Activated naive CD8-positive, alpha-beta T cell treated with anti-CD3 and anti-CD28 coated beads, Interleukin-2, amount 50 U/mL, for 24 hours (primary cell): ENCODE measurements around the gene KEAP1.
A peak's percentile ranks its signal among the peaks of the same experiment; 100 is the strongest.
"Not testable (repeated sequence)": the region's sequence is repeated elsewhere in the genome, so short reads cannot be mapped to it uniquely, and the experiment has no call there.

ENCODE experiments used
- ATAC-seq: fragments of 150-1000 bp; cut with Tn5 transposase; one replicate; pipeline ENCODE4 v1.10.0; 2021
- DNase-seq: peaks from one replicate; pipeline ENCODE4 v3.0.0; 2021
- H3K27ac Mint-ChIP-seq: one replicate; pipeline ENCODE4 v1.8.0; 2021; ENCODE audit warnings: mild to moderate bottlenecking, mixed read lengths
- H3K27me3 Mint-ChIP-seq: one replicate; pipeline ENCODE4 v1.8.0; 2021; ENCODE audit warnings: mixed read lengths
- H3K36me3 Mint-ChIP-seq: one replicate; pipeline ENCODE4 v1.8.0; 2021; ENCODE audit warnings: low read depth, mixed read lengths
- H3K4me1 Mint-ChIP-seq: one replicate; pipeline ENCODE4 v1.8.0; 2021; ENCODE audit warnings: mixed read lengths
- H3K4me3 Mint-ChIP-seq: one replicate; pipeline ENCODE4 v1.8.0; 2021; ENCODE audit warnings: mild to moderate bottlenecking, moderate library complexity, mixed read lengths
- H3K9me3 Mint-ChIP-seq: one replicate; pipeline ENCODE4 v1.8.0; 2021; ENCODE audit warnings: mixed read lengths

KEAP1 gene

DNA sequence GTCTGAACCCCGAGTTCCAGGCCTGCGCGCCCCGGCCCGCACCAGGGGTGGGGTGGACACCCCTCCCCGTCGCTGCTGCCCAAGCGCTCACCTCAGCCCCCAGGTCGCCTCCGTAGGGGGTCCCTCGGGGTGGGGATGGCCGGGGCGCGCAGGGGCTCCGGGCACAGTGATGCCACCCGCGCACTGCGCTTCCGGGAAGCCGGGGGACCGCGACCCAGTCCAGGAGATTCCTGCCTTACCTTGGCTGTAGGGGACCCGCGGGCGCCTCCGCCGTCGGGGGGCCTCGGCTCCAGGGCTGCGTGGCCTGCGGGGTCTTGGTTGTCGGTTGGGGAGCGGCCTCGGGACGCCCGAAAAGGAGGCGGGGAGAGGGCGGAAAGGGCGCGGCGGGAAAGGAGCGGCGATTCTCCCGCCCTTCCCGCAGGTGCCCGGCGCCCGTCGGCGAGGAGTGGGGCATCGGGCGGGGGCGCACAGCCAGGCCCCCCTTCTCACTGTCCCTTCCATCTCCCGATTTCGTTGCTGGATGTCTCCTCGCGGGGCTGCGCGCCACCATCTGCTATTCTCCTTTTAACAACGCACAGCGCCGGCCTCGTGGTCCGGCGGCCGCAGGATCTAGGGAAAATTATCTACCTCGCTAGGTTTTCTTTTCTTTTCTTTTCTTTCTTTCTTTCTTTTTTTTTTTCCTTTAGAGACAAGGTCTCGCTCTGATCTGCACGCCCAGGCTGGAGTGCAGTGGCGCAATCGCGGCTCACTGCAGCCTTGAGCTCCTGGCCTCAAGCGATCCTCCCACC is at the start of gene KEAP1:
Gene KEAP1 (minus strand): TSS at position 355 of the 788 bp plus-strand sequence. CDS start 3,323 bp downstream, outside the sequence.
- Mint-ChIP-seq H3K36me3 (peaks cover 21% of the 10 kb centered on the region), H3K4me3 (peak within 1 kb of the TSS; percentile 95), H3K4me1 (peaks cover 31% of the 10 kb centered on the region), H3K27me3 (no peaks in the 10 kb centered on the region), H3K27ac (peak within 1 kb of the TSS; percentile 92), H3K9me3 (no peaks in the 10 kb centered on the region)
- ATAC-seq (peak; percentile 16), DNase-seq (peak; percentile 54)

GRCh38 chr19:10552510-10553053 is 49.4 kb upstream of the KEAP1 start:
- peaks cover 54% of the 10 kb centered on the region for H3K4me1 Mint-ChIP-seq
- peaks cover 49% of the 10 kb centered on the region for H3K36me3 Mint-ChIP-seq
- no peaks in the 10 kb centered on the region for H3K27me3 Mint-ChIP-seq
- ATAC-seq: peak; percentile 57
- H3K27ac Mint-ChIP-seq: peak overlapping the region; percentile 88
- H3K9me3 Mint-ChIP-seq: no peaks in the 10 kb centered on the region
- peak; percentile 52 for DNase-seq
- H3K4me3 Mint-ChIP-seq: no peak overlapping the region

GRCh38 chr19:10551698-10552301 is 48.6 kb upstream of the KEAP1 start:
- peak overlapping the region; percentile 35 for H3K27ac Mint-ChIP-seq
- H3K4me3 Mint-ChIP-seq: no peak overlapping the region
- H3K36me3 Mint-ChIP-seq: peaks cover 51% of the 10 kb centered on the region
- H3K9me3 Mint-ChIP-seq: no peaks in the 10 kb centered on the region
- DNase-seq (peak; percentile 52), ATAC-seq (no peak)
- peaks cover 52% of the 10 kb centered on the region for H3K4me1 Mint-ChIP-seq
- H3K27me3 Mint-ChIP-seq: no peaks in the 10 kb centered on the region

DNA sequence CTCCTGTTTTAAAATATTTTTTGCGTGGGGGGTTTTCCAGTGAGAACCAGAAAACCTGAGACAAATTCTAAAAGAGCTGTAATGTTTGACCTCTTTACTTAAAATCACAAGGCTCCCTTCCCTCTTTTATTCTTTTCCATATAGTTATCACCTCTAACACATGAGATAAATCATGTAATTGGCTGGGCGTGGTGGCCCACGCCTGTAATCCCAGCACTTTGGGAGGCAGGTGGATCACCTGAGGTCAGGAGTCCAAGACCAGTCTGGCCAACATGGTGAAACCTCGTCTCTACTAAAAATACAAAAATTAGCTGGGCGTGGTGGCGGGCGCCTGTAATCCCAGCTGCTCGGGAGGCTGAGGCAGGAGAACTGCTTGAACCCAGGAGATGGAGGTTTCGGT is 47.9 kb upstream of the KEAP1 start:
- Mint-ChIP-seq H3K4me1 (peaks cover 51% of the 10 kb centered on the region), H3K36me3 (peaks cover 47% of the 10 kb centered on the region)
- not testable (repeated sequence) for H3K4me3 Mint-ChIP-seq, DNase-seq, H3K27me3 Mint-ChIP-seq, ATAC-seq, H3K27ac Mint-ChIP-seq, H3K9me3 Mint-ChIP-seq

DNA sequence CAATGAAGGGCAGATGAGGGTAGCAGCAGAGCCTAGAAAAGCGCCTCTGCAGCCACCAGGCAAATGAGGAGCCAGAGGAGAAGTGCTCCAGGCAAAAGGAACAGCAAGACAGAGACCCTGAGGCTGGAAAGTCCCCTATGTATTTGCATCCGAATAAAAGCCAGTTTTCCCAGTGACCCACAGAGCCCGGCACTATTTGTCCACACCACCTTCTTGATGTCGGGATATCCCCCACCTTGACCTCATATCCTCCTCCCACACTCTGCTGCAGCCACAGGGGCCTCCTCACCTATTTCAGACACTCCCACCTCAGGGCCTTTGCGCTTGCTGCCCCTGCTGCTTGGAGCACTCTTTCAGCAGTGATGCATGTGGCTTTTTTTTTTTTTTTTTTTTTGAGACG is 47.2 kb upstream of the KEAP1 start:
- ATAC-seq (no peak), DNase-seq (no peak)
- Mint-ChIP-seq H3K36me3 (peaks cover 44% of the 10 kb centered on the region), H3K9me3 (no peaks in the 10 kb centered on the region), H3K27ac (no peak overlapping the region), H3K27me3 (no peaks in the 10 kb centered on the region), H3K4me3 (no peak overlapping the region), H3K4me1 (peaks cover 45% of the 10 kb centered on the region)

DNA sequence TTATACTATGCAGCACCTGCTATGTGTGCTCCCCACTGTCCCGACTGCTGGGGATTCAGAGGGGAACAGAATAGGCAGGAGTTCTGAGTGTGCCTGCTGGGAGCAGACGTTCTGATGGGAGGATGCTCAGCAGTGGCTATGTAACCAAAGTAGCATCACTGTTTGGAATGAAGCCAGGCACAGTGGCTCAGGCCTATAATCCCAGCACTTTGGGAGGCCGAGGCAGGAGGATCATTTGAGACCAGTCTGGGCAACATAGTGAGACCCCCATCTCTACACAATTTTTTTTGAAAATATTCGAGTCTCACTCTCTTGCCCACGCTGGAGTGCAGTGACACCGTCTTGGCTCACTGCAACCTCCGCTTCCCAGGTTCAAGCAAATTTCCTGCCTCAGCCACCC is 46.6 kb upstream of the KEAP1 start:
- Mint-ChIP-seq H3K27me3 (no peaks in the 10 kb centered on the region), H3K36me3 (peaks cover 41% of the 10 kb centered on the region), H3K27ac (no peak overlapping the region), H3K4me3 (no peak overlapping the region), H3K4me1 (peaks cover 45% of the 10 kb centered on the region), H3K9me3 (no peaks in the 10 kb centered on the region)
- ATAC-seq (no peak), DNase-seq (no peak)

- DNase-seq (no peak), ATAC-seq (no peak)
- H3K27ac Mint-ChIP-seq: no peak overlapping the region
- H3K27me3 Mint-ChIP-seq: no peaks in the 10 kb centered on the region
- peaks cover 36% of the 10 kb centered on the region for H3K36me3 Mint-ChIP-seq
- no peaks in the 10 kb centered on the region for H3K9me3 Mint-ChIP-seq
- H3K4me1 Mint-ChIP-seq: peaks cover 38% of the 10 kb centered on the region
- H3K4me3 Mint-ChIP-seq: no peak overlapping the region
Observed at GRCh38 chr19:10548746-10549276, 45.7 kb upstream of the KEAP1 start.

DNA sequence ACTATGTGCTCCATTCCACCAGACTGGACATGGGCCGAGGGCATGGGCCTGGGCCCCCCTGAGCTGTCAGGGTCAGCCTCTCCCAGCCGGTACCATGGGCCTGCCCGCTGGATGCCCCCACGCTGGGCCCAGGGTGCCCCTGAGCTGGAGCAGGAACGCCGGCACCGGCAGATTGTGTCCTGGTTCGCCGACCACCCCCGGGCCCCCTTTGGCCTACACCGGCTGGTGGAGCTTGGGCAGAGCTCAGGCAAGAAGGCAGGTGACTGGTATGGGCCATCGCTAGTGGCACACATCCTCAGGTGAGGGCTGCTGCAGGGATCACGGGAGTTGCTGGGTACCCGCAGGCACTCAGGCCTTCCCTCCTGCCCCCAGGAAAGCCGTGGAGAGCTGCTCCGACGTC is 43.7 kb upstream of the KEAP1 start:
- no peak overlapping the region for H3K4me3 Mint-ChIP-seq
- ATAC-seq (no peak), DNase-seq (no peak)
- H3K27me3 Mint-ChIP-seq: no peaks in the 10 kb centered on the region
- H3K9me3 Mint-ChIP-seq: no peaks in the 10 kb centered on the region
- H3K4me1 Mint-ChIP-seq: peaks cover 25% of the 10 kb centered on the region
- no peak overlapping the region for H3K27ac Mint-ChIP-seq
- peaks cover 20% of the 10 kb centered on the region for H3K36me3 Mint-ChIP-seq

DNA sequence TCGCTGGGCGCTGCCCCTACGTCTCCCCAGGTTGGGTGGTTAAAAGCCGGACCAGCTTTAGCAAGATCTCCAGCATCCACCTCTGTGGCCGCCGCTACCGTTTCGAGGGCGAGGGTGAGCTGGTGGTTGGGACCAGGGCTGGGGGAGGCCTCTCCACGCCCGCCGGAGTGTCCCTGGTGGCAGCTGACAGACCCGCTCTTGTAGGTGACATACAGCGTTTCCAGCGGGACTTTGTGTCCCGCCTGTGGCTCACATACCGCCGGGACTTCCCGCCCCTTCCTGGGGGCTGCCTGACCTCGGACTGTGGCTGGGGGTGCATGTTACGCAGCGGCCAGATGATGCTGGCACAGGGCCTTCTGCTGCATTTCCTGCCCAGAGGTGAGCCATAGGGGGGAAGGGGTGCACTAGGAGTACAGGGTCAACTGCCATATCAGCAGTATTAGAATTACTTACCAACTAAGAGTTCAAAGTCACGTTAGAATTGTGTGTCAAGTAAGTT is 41.6 kb upstream of the KEAP1 start:
- Mint-ChIP-seq H3K9me3 (no peaks in the 10 kb centered on the region), H3K27me3 (peaks cover 6% of the 10 kb centered on the region), H3K4me3 (peak overlapping the region; percentile 89), H3K4me1 (peaks cover 13% of the 10 kb centered on the region), H3K27ac (peak overlapping the region; percentile 87), H3K36me3 (peaks cover 9% of the 10 kb centered on the region)
- DNase-seq (no peak), ATAC-seq (peak; percentile 9)

- no peak for ATAC-seq
Observed at GRCh38 chr19:10544242-10544752, 41.1 kb upstream of the KEAP1 start.

GRCh38 chr19:10543420-10544241 is 40.5 kb upstream of the KEAP1 start, which contains the start of gene ATG4D:
Gene ATG4D, plus strand, starts transcription at chr19:10543904. Its CDS starts 187 bp downstream, at chr19:10544091.
- H3K27me3 Mint-ChIP-seq: peaks cover 16% of the 10 kb centered on the region
- DNase-seq: peak; percentile 82
- peaks cover 9% of the 10 kb centered on the region for H3K36me3 Mint-ChIP-seq
- peak; percentile 80 for ATAC-seq
- peak within 1 kb of the TSS; percentile 89 for H3K4me3 Mint-ChIP-seq
- H3K4me1 Mint-ChIP-seq: peaks cover 16% of the 10 kb centered on the region
- no peaks in the 10 kb centered on the region for H3K9me3 Mint-ChIP-seq
- H3K27ac Mint-ChIP-seq: peak within 1 kb of the TSS; percentile 87

More at GRCh38 chr19:10544242-10544752, 41.1 kb upstream of the KEAP1 start:
- peak overlapping the region; percentile 87 for H3K27ac Mint-ChIP-seq
- no peaks in the 10 kb centered on the region for H3K9me3 Mint-ChIP-seq
- peaks cover 9% of the 10 kb centered on the region for H3K27me3 Mint-ChIP-seq
- H3K36me3 Mint-ChIP-seq: peaks cover 9% of the 10 kb centered on the region
- DNase-seq: peak; percentile 37
- peaks cover 13% of the 10 kb centered on the region for H3K4me1 Mint-ChIP-seq
- H3K4me3 Mint-ChIP-seq: peak overlapping the region; percentile 89

- Mint-ChIP-seq H3K9me3 (no peaks in the 10 kb centered on the region), H3K27ac (peak overlapping the region; percentile 46), H3K4me1 (peaks cover 18% of the 10 kb centered on the region), H3K36me3 (peaks cover 5% of the 10 kb centered on the region), H3K4me3 (peak overlapping the region; percentile 72), H3K27me3 (peaks cover 22% of the 10 kb centered on the region)
- DNase-seq: no peak
- no peak for ATAC-seq
Observed at GRCh38 chr19:10543059-10543419, 39.9 kb upstream of the KEAP1 start.

GRCh38 chr19:10539016-10539415 is 35.9 kb upstream of the KEAP1 start:
- not testable (repeated sequence) for H3K4me1 Mint-ChIP-seq, H3K36me3 Mint-ChIP-seq, DNase-seq, H3K27ac Mint-ChIP-seq, H3K9me3 Mint-ChIP-seq, ATAC-seq, H3K4me3 Mint-ChIP-seq
- peaks cover 28% of the 10 kb centered on the region for H3K27me3 Mint-ChIP-seq
